HEK293 (cell line): ENCODE results near the gene MARCO.

Experiments used
- CTCF ChIA-PET: fragments of 350-600 bp; formaldehyde crosslinking; extraction: SDS; loops from one replicate; lab custom pipeline; 2021; ENCODE audit warnings: antibody characterized with exemption; lab: Yijun Ruan, JAX
- POLR2A ChIA-PET: fragments of 300-600 bp; formaldehyde crosslinking; extraction: SDS; loops from one replicate; lab custom pipeline; 2020; ENCODE audit warnings: antibody characterized with exemption, inconsistent platforms; lab: Yijun Ruan, JAX
- H3K27ac ChIP-seq: fragments of 200-500 bp; sonication (Bioruptor generic); 2 replicates; pipeline ENCODE4 v1.5.1; 2014; ENCODE audit warnings: low read depth, low read length, control low read depth, inconsistent platforms; ENCODE audit errors: extremely low read depth
- H3K36me3 ChIP-seq, 2 experiments: fragments of 200-500 bp in 1 of 2; sonication (Bioruptor generic) in 1 of 2; 1 replicate in 1 of 2; 2 replicates in 1 of 2; pipeline ENCODE4 v1.5.1; 2014 to 2017; ENCODE audit warnings: inconsistent platforms in 2 of 2, low read length in 2 of 2; ENCODE audit not compliant: control insufficient read depth in 2 of 2, insufficient read depth in 1 of 2
- H3K4me1 ChIP-seq: fragments of 200-500 bp; sonication (Bioruptor generic); 2 replicates; pipeline ENCODE4 v1.5.1; 2014; ENCODE audit warnings: mild to moderate bottlenecking, low read length, inconsistent platforms; ENCODE audit not compliant: control insufficient read depth, insufficient read depth
- H3K4me3 ChIP-seq: 2 replicates; pipeline ENCODE4 v1.5.1; 2011; ENCODE audit warnings: low read depth, mild to moderate bottlenecking, control low read depth, low read length, moderate library complexity
- H3K9me3 ChIP-seq: fragments of 200-500 bp; sonication (Bioruptor generic); 2 replicates; pipeline ENCODE4 v1.5.1; 2014; ENCODE audit warnings: low read depth, low read length, inconsistent platforms; ENCODE audit not compliant: control insufficient read depth, insufficient read depth
- BCL6B ChIP-seq: fragments of 450-650 bp; formaldehyde crosslinking; IDR thresholded peaks from 2 replicates; pipeline ENCODE4 v1.5.1; 2017; ENCODE audit warnings: missing biosample characterization, missing genetic modification characterization
- MEIS1 ChIP-seq: sonication (generic); formaldehyde crosslinking; IDR thresholded peaks from 2 replicates; pipeline ENCODE4 v1.8.1; 2022; ENCODE audit warnings: missing genetic modification reagents, mild to moderate bottlenecking, borderline replicate concordance
- OSR2 ChIP-seq: fragments of 450-650 bp; formaldehyde crosslinking; IDR thresholded peaks from 2 replicates; pipeline ENCODE4 v1.5.1; 2016; ENCODE audit warnings: missing biosample characterization, missing genetic modification characterization
- SETDB1 ChIP-seq: IDR thresholded peaks from one replicate; pipeline ENCODE4 v1.6.1; 2017; ENCODE audit warnings: mild to moderate bottlenecking, low read length, moderate library complexity, mixed read lengths; ENCODE audit not compliant: insufficient read length
- SP2 ChIP-seq: fragments of 450-650 bp; formaldehyde crosslinking; IDR thresholded peaks from 2 replicates; pipeline ENCODE4 v1.5.1; 2016; ENCODE audit warnings: missing biosample characterization, missing genetic modification characterization
- ZFP37 ChIP-seq: fragments of 450-650 bp; formaldehyde crosslinking; IDR thresholded peaks from 2 replicates; pipeline ENCODE4 v1.5.1; 2016; ENCODE audit warnings: missing biosample characterization, missing genetic modification characterization
- ZNF23 ChIP-seq: fragments of 450-650 bp; formaldehyde crosslinking; IDR thresholded peaks from 2 replicates; pipeline ENCODE4 v1.5.1; 2016; ENCODE audit warnings: missing biosample characterization, missing genetic modification characterization, borderline replicate concordance
- ZNF280C ChIP-seq: fragments of 450-650 bp; formaldehyde crosslinking; IDR thresholded peaks from 2 replicates; pipeline ENCODE4 v1.5.1; 2016; ENCODE audit warnings: missing biosample characterization, missing genetic modification characterization
- ZNF362 ChIP-seq: fragments of 450-650 bp; formaldehyde crosslinking; IDR thresholded peaks from 2 replicates; pipeline ENCODE4 v1.5.1; 2016; ENCODE audit warnings: missing biosample characterization, missing genetic modification characterization
- ZNF529 ChIP-seq: fragments of 450-650 bp; formaldehyde crosslinking; IDR thresholded peaks from 2 replicates; pipeline ENCODE4 v1.5.1; 2017; ENCODE audit warnings: missing genetic modification characterization, missing biosample characterization; ENCODE audit not compliant: insufficient replicate concordance
- ZNF624 ChIP-seq: fragments of 450-650 bp; formaldehyde crosslinking; IDR thresholded peaks from 2 replicates; pipeline ENCODE4 v1.5.1; 2017; ENCODE audit warnings: missing biosample characterization, missing genetic modification characterization
- ZNF629 ChIP-seq: fragments of 450-650 bp; formaldehyde crosslinking; IDR thresholded peaks from 2 replicates; pipeline ENCODE4 v1.5.1; 2017; ENCODE audit warnings: missing biosample characterization, missing genetic modification characterization
- ZNF76 ChIP-seq: fragments of 450-650 bp; formaldehyde crosslinking; IDR thresholded peaks from 2 replicates; pipeline ENCODE4; 2016; ENCODE audit warnings: low read depth, missing biosample characterization, missing genetic modification characterization, borderline replicate concordance
- ZNF777 ChIP-seq: fragments of 450-650 bp; formaldehyde crosslinking; IDR thresholded peaks from 2 replicates; pipeline ENCODE4 v1.5.1; 2017; ENCODE audit warnings: missing biosample characterization, missing genetic modification characterization, borderline replicate concordance
- ZNF785 ChIP-seq: fragments of 450-650 bp; formaldehyde crosslinking; IDR thresholded peaks from 2 replicates; pipeline ENCODE4 v1.5.1; 2016; ENCODE audit warnings: missing biosample characterization, missing genetic modification characterization
- ZNF837 ChIP-seq: fragments of 450-650 bp; formaldehyde crosslinking; IDR thresholded peaks from 2 replicates; pipeline ENCODE4 v1.5.1; 2016; ENCODE audit warnings: missing biosample characterization, missing genetic modification characterization
- TF ChIP-seq, protein P1 (sequence below): fragments of 450-650 bp; formaldehyde crosslinking; IDR thresholded peaks from 2 replicates; pipeline ENCODE4 v1.5.1; 2016; ENCODE audit warnings: missing biosample characterization, missing genetic modification characterization
- TF ChIP-seq, protein P2 (sequence below): fragments of 450-650 bp; formaldehyde crosslinking; IDR thresholded peaks from 2 replicates; pipeline ENCODE4 v1.5.1; 2016; ENCODE audit warnings: missing biosample characterization, missing genetic modification characterization
- TF ChIP-seq, protein P3 (sequence below): fragments of 450-650 bp; formaldehyde crosslinking; IDR thresholded peaks from 2 replicates; pipeline ENCODE4 v1.5.1; 2016; ENCODE audit warnings: missing biosample characterization, missing genetic modification characterization
- TF ChIP-seq, protein P4 (sequence below): fragments of 450-650 bp; IDR thresholded peaks from 2 replicates; pipeline ENCODE4 v1.5.1; 2018; ENCODE audit warnings: missing biosample characterization, mild to moderate bottlenecking, missing genetic modification characterization

The MARCO gene

DNA sequence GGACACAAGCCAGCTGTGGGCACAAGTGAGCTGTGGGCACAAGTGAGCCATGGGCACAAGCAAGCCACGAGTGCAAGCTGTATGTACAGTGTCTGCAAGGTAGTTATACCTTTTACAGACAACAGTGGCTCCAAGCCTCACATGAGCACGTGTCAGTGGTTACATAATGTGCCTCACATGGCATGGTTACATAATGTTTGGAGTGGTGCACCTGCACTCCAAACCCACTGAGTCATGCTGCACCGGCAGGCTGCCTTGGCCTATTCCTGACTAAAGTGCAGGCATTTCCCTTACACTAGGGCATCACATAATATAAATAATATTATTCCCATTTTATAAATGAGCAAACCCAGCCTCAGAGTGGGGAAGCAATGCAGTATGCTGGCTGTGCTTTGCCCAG, 62.6 kb downstream of the MARCO start:
- CTCF ChIA-PET: interaction anchor here (1.2 kb wide), 1 partner anchor 122 kb away, joined by 4 read pairs; no protein-coding TSS in a partner anchor
- POLR2A ChIA-PET: no interaction called here

More for the DNA sequence above, 62.6 kb downstream of the MARCO start:
- Histone ChIP-seq H3K4me1 (no peaks in the 10 kb centered on the region), H3K27ac (no peak overlapping the region)
- TF ChIP-seq SP2: no peak
- no peak for TF ChIP-seq ZNF280C (tag by site-specific recombination)
- TF ChIP-seq ZNF529: no peak
- no peak for TF ChIP-seq ZNF777 (tag by site-specific recombination)
- TF ChIP-seq ZNF629 (tag by site-specific recombination): no peak
- no peak for TF ChIP-seq ZNF624 (tag by site-specific recombination)
- TF ChIP-seq MEIS1 (CRISPR knock-in tag): no peak
- no peak for TF ChIP-seq SETDB1
- TF ChIP-seq ZNF362 (tag by site-specific recombination): no peak
- no peak for TF ChIP-seq ZFP37
- no peak for TF ChIP-seq ZNF23 (tag by site-specific recombination)
- TF ChIP-seq BCL6B (tag by site-specific recombination): no peak
- no peak for TF ChIP-seq OSR2 (tag by site-specific recombination)
- TF ChIP-seq, protein P1, sequence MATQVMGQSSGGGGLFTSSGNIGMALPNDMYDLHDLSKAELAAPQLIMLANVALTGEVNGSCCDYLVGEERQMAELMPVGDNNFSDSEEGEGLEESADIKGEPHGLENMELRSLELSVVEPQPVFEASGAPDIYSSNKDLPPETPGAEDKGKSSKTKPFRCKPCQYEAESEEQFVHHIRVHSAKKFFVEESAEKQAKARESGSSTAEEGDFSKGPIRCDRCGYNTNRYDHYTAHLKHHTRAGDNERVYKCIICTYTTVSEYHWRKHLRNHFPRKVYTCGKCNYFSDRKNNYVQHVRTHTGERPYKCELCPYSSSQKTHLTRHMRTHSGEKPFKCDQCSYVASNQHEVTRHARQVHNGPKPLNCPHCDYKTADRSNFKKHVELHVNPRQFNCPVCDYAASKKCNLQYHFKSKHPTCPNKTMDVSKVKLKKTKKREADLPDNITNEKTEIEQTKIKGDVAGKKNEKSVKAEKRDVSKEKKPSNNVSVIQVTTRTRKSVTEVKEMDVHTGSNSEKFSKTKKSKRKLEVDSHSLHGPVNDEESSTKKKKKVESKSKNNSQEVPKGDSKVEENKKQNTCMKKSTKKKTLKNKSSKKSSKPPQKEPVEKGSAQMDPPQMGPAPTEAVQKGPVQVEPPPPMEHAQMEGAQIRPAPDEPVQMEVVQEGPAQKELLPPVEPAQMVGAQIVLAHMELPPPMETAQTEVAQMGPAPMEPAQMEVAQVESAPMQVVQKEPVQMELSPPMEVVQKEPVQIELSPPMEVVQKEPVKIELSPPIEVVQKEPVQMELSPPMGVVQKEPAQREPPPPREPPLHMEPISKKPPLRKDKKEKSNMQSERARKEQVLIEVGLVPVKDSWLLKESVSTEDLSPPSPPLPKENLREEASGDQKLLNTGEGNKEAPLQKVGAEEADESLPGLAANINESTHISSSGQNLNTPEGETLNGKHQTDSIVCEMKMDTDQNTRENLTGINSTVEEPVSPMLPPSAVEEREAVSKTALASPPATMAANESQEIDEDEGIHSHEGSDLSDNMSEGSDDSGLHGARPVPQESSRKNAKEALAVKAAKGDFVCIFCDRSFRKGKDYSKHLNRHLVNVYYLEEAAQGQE (tag by site-specific recombination): no peak
- TF ChIP-seq ZNF837: no peak
- TF ChIP-seq, protein P2, sequence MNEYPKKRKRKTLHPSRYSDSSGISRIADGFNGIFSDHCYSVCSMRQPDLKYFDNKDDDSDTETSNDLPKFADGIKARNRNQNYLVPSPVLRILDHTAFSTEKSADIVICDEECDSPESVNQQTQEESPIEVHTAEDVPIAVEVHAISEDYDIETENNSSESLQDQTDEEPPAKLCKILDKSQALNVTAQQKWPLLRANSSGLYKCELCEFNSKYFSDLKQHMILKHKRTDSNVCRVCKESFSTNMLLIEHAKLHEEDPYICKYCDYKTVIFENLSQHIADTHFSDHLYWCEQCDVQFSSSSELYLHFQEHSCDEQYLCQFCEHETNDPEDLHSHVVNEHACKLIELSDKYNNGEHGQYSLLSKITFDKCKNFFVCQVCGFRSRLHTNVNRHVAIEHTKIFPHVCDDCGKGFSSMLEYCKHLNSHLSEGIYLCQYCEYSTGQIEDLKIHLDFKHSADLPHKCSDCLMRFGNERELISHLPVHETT: no peak
- TF ChIP-seq, protein P3, sequence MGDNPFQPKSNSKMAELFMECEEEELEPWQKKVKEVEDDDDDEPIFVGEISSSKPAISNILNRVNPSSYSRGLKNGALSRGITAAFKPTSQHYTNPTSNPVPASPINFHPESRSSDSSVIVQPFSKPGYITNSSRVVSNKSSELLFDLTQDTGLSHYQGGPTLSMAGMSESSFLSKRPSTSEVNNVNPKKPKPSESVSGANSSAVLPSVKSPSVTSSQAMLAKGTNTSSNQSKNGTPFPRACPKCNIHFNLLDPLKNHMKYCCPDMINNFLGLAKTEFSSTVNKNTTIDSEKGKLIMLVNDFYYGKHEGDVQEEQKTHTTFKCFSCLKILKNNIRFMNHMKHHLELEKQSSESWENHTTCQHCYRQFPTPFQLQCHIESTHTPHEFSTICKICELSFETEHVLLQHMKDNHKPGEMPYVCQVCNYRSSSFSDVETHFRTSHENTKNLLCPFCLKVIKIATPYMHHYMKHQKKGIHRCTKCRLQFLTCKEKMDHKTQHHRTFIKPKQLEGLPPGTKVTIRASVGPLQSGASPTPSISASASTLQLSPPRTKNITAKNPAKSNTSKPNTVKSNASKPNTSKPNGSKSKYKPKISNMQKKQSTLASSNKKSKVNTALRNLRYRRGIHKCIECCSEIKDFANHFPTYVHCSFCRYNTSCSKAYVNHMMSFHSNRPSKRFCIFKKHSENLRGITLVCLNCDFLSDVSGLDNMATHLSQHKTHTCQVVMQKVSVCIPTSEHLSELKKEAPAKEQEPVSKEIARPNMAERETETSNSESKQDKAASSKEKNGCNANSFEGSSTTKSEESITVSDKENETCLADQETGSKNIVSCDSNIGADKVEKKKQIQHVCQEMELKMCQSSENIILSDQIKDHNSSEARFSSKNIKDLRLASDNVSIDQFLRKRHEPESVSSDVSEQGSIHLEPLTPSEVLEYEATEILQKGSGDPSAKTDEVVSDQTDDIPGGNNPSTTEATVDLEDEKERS (tag by site-specific recombination): no peak
- TF ChIP-seq, protein P4, sequence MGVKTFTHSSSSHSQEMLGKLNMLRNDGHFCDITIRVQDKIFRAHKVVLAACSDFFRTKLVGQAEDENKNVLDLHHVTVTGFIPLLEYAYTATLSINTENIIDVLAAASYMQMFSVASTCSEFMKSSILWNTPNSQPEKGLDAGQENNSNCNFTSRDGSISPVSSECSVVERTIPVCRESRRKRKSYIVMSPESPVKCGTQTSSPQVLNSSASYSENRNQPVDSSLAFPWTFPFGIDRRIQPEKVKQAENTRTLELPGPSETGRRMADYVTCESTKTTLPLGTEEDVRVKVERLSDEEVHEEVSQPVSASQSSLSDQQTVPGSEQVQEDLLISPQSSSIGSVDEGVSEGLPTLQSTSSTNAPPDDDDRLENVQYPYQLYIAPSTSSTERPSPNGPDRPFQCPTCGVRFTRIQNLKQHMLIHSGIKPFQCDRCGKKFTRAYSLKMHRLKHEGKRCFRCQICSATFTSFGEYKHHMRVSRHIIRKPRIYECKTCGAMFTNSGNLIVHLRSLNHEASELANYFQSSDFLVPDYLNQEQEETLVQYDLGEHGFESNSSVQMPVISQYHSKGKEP (tag by site-specific recombination): no peak
- no peak for TF ChIP-seq ZNF76 (tag by site-specific recombination)
- TF ChIP-seq ZNF785 (tag by site-specific recombination): no peak
- TF ChIP-seq, all 188 proteins: peak for 0
- no peak overlapping the region for H3K4me3 ChIP-seq
- H3K9me3 ChIP-seq: no peaks in the 10 kb centered on the region; the same call in 1 of the 2 replicates
- H3K36me3 ChIP-seq: no peaks in the 10 kb centered on the region
